Memory B cell (primary cell): Measurements from ENCODE around the gene GMCL2.

Experiments
- ATAC-seq: fragments of 150-1000 bp; cut with Tn5 transposase; 2 replicates; pipeline ENCODE4 v1.10.0; 2021; ENCODE audit warnings: low read depth, mild to moderate bottlenecking, moderate library complexity
- DNase-seq, 2 donors: peaks; one replicate each; pipeline ENCODE4 v3.0.0; 2022; ENCODE audit warnings: low spot score in 2 of 2
- H3K27ac Mint-ChIP-seq: one replicate; pipeline ENCODE4 v1.8.0; 2022; ENCODE audit warnings: mild to moderate bottlenecking, moderate library complexity, mixed read lengths
- H3K27me3 Mint-ChIP-seq: one replicate; pipeline ENCODE4 v1.8.0; 2022; ENCODE audit warnings: mixed read lengths
- H3K36me3 Mint-ChIP-seq: one replicate; pipeline ENCODE4 v1.8.0; 2022; ENCODE audit warnings: mild to moderate bottlenecking, mixed read lengths
- H3K4me1 Mint-ChIP-seq: one replicate; pipeline ENCODE4 v1.8.0; 2022; ENCODE audit warnings: mixed read lengths
- H3K4me3 Mint-ChIP-seq: one replicate; pipeline ENCODE4 v1.8.0; 2022; ENCODE audit warnings: mild to moderate bottlenecking, moderate library complexity, mixed read lengths
- H3K9me3 Mint-ChIP-seq: one replicate; pipeline ENCODE4 v1.8.0; 2022; ENCODE audit warnings: mixed read lengths

GMCL2 gene

DNA sequence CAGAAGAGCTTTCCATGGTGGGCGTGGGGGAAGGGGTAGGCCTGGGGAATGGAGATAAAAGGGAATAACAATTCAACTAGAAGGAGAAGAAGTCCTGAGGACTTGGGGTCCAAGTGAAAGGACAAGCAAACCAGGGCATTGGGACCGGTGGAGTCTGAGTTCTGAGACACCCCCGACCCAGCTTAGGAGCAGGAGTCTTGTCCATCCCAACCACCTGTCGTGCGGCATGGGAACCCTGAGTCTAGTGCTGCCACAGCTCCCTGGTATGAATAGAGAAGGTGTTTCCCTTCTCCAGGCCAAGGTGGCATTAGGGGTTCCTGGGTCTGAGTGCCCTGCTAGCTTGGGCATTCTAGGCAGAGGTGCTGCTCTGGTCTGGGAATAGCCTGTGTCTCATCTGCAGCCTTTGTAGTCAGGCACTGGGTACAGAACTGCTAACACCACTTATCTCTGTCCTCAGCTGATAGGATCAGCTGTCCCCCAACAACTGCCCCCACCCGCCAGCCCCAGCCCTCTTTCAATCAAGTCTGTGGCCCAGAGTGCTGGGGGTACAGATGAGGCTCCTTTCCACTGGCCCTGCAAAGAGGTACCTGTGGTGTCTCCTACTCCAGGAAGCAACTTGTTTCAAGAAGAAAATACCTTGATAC lies 27.1 kb upstream of the GMCL2 start:
- Mint-ChIP-seq H3K4me1 (peaks cover 19% of the 10 kb centered on the region), H3K4me3 (no peak overlapping the region), H3K36me3 (peaks cover 27% of the 10 kb centered on the region), H3K9me3 (no peaks in the 10 kb centered on the region), H3K27me3 (no peaks in the 10 kb centered on the region), H3K27ac (no peak overlapping the region)
- ATAC-seq = no peak
- DNase-seq = no peak

DNA sequence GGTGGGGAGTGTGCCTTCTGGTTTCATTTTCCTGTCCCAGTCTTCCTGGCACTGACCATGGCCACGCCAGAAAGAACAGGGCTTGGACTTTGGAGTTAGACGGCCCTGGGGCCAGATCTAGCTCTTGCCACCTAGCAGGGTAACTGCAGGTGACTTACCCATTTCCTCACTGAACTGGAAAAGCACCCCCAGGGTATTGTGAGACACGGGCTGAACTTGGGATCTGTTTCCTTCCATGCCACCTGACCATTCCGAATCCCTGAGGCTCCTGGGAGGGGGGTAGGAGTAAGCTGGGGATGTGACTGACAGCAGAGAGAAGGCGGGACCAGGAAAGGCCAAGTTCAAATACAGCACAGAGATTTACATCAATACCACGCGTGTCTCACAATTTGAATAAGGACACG lies 26.6 kb upstream of the GMCL2 start:
- no peak for DNase-seq
- Mint-ChIP-seq H3K27ac (no peak overlapping the region), H3K4me1 (peaks cover 21% of the 10 kb centered on the region), H3K27me3 (no peaks in the 10 kb centered on the region), H3K9me3 (no peaks in the 10 kb centered on the region), H3K36me3 (peaks cover 30% of the 10 kb centered on the region), H3K4me3 (no peak overlapping the region)
- ATAC-seq = no peak

DNA sequence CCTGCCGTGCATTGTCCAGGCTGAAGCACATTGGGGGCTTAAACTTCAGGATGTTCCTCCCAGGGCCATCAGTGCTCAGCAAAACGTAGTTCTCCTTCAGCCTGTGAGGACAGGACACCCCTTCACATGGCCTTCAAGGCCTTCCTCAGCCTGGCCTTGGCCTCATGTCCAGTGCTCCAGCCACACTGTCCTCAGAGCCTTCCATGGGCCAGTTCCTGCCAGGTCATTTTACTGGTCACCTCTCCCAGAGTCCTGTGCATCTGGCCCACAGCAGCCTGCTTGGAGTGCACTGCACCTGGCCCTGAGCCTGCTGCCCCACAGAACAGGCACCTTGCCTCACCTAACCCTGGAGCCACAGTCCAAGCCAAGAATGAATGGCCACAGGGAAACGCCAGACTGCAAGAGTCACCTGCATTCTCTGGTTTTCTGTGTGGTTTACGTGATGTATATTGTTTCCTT lies 25.9 kb upstream of the GMCL2 start:
- Mint-ChIP-seq H3K36me3 (peaks cover 34% of the 10 kb centered on the region), H3K9me3 (no peaks in the 10 kb centered on the region), H3K27me3 (no peaks in the 10 kb centered on the region), H3K4me1 (peaks cover 25% of the 10 kb centered on the region), H3K4me3 (no peak overlapping the region), H3K27ac (no peak overlapping the region)
- no peak for ATAC-seq
- DNase-seq = no peak

- DNase-seq = no peak
- no peaks in the 10 kb centered on the region for H3K27me3 Mint-ChIP-seq
- ATAC-seq = no peak
- H3K9me3 Mint-ChIP-seq = no peaks in the 10 kb centered on the region
- H3K36me3 Mint-ChIP-seq = peaks cover 36% of the 10 kb centered on the region
- no peak overlapping the region for H3K27ac Mint-ChIP-seq
- peaks cover 29% of the 10 kb centered on the region for H3K4me1 Mint-ChIP-seq
- no peak overlapping the region for H3K4me3 Mint-ChIP-seq
These were observed 25.3 kb upstream of the GMCL2 start for GRCh38 chr5:178212241-178213002.

- H3K4me1 Mint-ChIP-seq = peaks cover 34% of the 10 kb centered on the region
These were observed 24.2 kb upstream of the GMCL2 start for GRCh38 chr5:178211095-178212048.

GRCh38 chr5:178210686-178211085 lies 23.5 kb upstream of the GMCL2 start:
- Mint-ChIP-seq H3K4me1 (peaks cover 36% of the 10 kb centered on the region), H3K36me3 (peaks cover 37% of the 10 kb centered on the region), H3K27me3 (no peaks in the 10 kb centered on the region), H3K9me3 (no peaks in the 10 kb centered on the region), H3K4me3 (no peak overlapping the region), H3K27ac (no peak overlapping the region)
- DNase-seq (no peak), ATAC-seq (no peak)

More at GRCh38 chr5:178211095-178212048, 24.2 kb upstream of the GMCL2 start:
- Mint-ChIP-seq H3K27me3 (no peaks in the 10 kb centered on the region), H3K9me3 (no peaks in the 10 kb centered on the region), H3K4me3 (no peak overlapping the region), H3K27ac (no peak overlapping the region), H3K36me3 (peaks cover 35% of the 10 kb centered on the region)
- ATAC-seq (no peak), DNase-seq (no peak)

DNA sequence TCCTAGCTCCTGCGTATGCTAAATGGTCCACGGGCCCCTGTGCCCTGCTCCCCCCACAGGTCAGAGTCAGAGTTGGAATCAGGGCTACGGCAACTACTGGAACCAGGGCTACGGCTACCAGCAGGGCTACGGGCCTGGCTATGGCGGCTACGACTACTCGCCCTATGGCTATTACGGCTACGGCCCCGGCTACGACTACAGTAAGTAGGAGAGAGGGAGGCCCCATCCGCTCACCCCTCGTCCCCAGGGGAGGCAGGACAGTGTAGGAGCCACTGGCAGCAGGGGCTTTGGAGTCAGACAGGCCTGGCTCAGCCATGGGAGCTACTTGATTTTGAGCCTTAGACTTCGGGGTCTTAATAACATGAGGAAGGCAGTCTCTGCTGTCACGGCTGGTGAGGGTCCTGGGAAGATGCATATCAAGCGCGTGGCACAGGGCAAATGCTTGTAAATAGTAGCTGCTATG lies 22.9 kb upstream of the GMCL2 start:
- ATAC-seq = no peak
- Mint-ChIP-seq H3K4me1 (peaks cover 35% of the 10 kb centered on the region), H3K9me3 (no peaks in the 10 kb centered on the region), H3K27me3 (no peaks in the 10 kb centered on the region), H3K27ac (no peak overlapping the region), H3K36me3 (peaks cover 37% of the 10 kb centered on the region), H3K4me3 (no peak overlapping the region)
- DNase-seq = no peak

GRCh38 chr5:178209334-178210072 lies 22.3 kb upstream of the GMCL2 start:
- Mint-ChIP-seq H3K4me3 (no peak overlapping the region), H3K27ac (peak overlapping the region; percentile 39), H3K9me3 (no peaks in the 10 kb centered on the region)

DNA sequence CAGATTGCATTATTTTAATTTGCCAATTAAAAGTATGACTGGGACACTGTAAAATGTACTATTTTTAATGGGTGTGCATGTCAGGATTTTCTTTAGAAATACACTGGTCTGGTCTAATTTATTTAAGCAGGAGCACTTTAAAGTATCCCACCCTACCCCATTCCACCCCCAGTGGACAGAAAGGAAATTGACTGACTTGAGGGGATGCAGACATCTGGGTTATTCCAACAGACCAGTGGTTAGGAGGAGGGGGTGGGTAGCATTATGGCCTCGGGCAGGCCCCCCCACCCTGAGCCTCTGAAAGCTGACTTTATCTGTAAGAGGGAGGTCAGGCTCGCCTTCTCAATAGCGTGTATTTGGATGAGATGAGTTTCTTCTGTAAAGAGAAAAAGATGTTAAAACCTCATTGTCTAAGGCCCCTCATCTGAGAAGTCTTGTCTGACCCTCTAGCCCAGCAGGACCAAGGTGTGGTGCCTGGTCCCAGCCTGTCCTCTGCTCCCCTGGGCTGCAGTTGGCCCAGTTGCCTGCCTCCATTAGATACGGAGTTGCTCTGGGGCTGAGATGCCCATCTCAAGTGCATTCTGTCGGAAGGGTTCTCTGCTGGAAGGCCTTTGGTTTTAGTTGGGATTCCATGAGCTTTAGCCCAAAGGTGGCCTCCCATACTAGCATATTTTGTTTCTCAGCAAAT lies 21.5 kb upstream of the GMCL2 start:
- peaks cover 34% of the 10 kb centered on the region for H3K4me1 Mint-ChIP-seq
- no peak overlapping the region for H3K4me3 Mint-ChIP-seq
- peak overlapping the region; percentile 39 for H3K27ac Mint-ChIP-seq
- DNase-seq (no peak), ATAC-seq (no peak)
- no peaks in the 10 kb centered on the region for H3K9me3 Mint-ChIP-seq
- H3K36me3 Mint-ChIP-seq = peaks cover 33% of the 10 kb centered on the region
- H3K27me3 Mint-ChIP-seq = no peaks in the 10 kb centered on the region

More at GRCh38 chr5:178209334-178210072, 22.3 kb upstream of the GMCL2 start:
- H3K4me1 Mint-ChIP-seq = peaks cover 35% of the 10 kb centered on the region
- H3K36me3 Mint-ChIP-seq = peaks cover 34% of the 10 kb centered on the region
- DNase-seq (no peak), ATAC-seq (no peak)
- no peaks in the 10 kb centered on the region for H3K27me3 Mint-ChIP-seq

DNA sequence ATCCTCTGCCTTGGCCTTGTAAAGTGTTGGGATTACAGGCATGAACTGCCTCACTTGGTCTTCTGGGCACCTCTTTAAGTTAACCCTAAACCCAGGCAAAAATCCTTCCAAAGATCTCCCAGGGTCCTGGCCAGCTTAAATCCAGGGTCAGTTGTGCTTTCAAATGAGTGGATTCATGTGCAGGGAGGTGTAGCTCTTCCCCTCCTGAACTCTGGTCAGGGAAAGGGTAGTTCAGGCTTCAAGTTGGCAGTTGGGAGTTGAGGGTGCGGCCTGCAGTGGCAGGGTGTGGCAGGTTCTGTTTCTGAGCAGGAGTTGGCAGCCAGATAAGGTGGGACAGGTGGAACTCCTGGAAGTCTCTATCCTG lies 20.7 kb upstream of the GMCL2 start:
- Mint-ChIP-seq H3K27ac (peak overlapping the region; percentile 78), H3K9me3 (no peaks in the 10 kb centered on the region), H3K4me3 (no peak overlapping the region), H3K36me3 (peaks cover 31% of the 10 kb centered on the region), H3K4me1 (peaks cover 34% of the 10 kb centered on the region), H3K27me3 (no peaks in the 10 kb centered on the region)
- DNase-seq (no peak), ATAC-seq (no peak)

DNA sequence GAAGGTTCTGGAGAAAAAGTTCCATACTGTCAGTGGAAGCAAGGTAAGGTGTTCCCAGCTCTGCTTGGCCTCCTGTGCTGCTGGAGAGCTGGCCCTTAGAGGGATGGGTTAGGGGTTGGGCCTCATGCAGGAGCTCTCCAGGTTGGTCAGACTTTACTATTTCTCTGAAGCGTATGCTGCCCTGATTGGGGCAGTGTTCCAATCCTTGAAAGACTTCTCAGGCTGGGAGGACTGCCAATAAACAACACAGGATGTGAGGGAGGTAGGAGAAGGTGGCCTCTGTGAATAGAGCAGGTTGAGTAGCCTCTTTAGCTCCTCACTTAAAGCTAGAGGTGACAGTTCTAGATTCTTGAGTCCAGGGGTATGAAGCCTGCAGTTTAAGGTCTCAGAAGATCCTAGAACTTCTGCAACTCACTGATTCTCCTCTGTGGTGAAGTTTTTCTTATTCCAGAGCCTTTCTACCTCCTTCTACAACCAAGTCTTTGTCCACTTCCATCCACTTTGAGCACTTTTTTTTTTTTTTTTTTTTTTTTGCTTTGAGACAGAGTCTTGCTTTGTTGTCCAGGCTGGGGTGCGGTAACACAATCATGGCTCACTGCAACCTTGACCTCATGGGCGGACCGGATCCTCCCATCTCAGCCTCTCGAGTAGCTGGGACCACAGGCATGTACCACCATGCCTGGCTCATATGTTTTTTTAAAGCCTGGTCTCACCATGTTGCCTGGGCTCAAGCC lies 20.2 kb upstream of the GMCL2 start:
- Mint-ChIP-seq H3K36me3 (peaks cover 31% of the 10 kb centered on the region), H3K27me3 (no peaks in the 10 kb centered on the region), H3K27ac (peak overlapping the region; percentile 82), H3K9me3 (no peaks in the 10 kb centered on the region), H3K4me1 (peaks cover 34% of the 10 kb centered on the region), H3K4me3 (peak overlapping the region; percentile 34)
- no peak for DNase-seq
- ATAC-seq = no peak

GRCh38 chr5:178206166-178207101 lies 19.3 kb upstream of the GMCL2 start:
- Mint-ChIP-seq H3K36me3 (peaks cover 31% of the 10 kb centered on the region), H3K4me3 (peak overlapping the region; percentile 50), H3K27ac (peak overlapping the region; percentile 82), H3K9me3 (no peaks in the 10 kb centered on the region), H3K4me1 (peaks cover 34% of the 10 kb centered on the region), H3K27me3 (no peaks in the 10 kb centered on the region)
- no peak for DNase-seq
- ATAC-seq = no peak
